ENCODE measurements around the gene MCM3AP.
A peak's percentile ranks its signal among the peaks of the same experiment; 100 is the strongest.

Gene MCM3AP

GRCh38 chr21:46253610-46254124, 31.7 kb downstream of the MCM3AP start:
- no peaks in the 10 kb centered on the region for H3K27me3 ChIP-seq (ENCODE audit: insufficient read depth, low read length)
- H3K4me3 ChIP-seq (ENCODE audit: low read depth, low read length, poor library complexity, severe bottlenecking): no peak overlapping the region
- TF ChIP-seq EZH2 (IDR thresholded peaks at IDR 0.05; ENCODE audit: borderline replicate concordance, low read length) (no peak), CTCF (IDR thresholded peaks at IDR 0.05; ENCODE audit: low read length) (no peak)
- no peaks in the 10 kb centered on the region for H3F3A ChIP-seq (ENCODE audit: insufficient read depth, low read length)
- no peak overlapping the region for H3K9ac ChIP-seq (ENCODE audit: low read length)
- no peaks in the 10 kb centered on the region for H3K9me2 ChIP-seq (ENCODE audit: low read depth, low read length)
- H3K4me1 ChIP-seq (ENCODE audit: insufficient read depth, low read length, severe bottlenecking): peaks cover 35% of the 10 kb centered on the region
- no peak overlapping the region for H3K4me2 ChIP-seq (ENCODE audit: low read length)
- H4K20me1 ChIP-seq (ENCODE audit: insufficient read depth, low read length): no peaks in the 10 kb centered on the region
- H3K36me3 ChIP-seq (ENCODE audit: insufficient read depth, low read length): peaks cover 94% of the 10 kb centered on the region
- H3K27ac ChIP-seq (ENCODE audit: low read depth, low read length, poor library complexity, severe bottlenecking): peak overlapping the region; percentile 65
- no peaks in the 10 kb centered on the region for H3K79me2 ChIP-seq (ENCODE audit: insufficient read depth, low read length)
- no peaks in the 10 kb centered on the region for H3K9me3 ChIP-seq (ENCODE audit: low read length)
- H2AFZ ChIP-seq (ENCODE audit: low read length): no peak overlapping the region

GRCh38 chr21:46252840-46253239, 32.6 kb downstream of the MCM3AP start:
- Histone ChIP-seq H3K9me2 (ENCODE audit: low read depth, low read length) (no peaks in the 10 kb centered on the region), H3K4me3 (ENCODE audit: low read depth, low read length, poor library complexity, severe bottlenecking) (no peak overlapping the region), H3K4me1 (ENCODE audit: insufficient read depth, low read length, severe bottlenecking) (peaks cover 43% of the 10 kb centered on the region), H3K9ac (ENCODE audit: low read length) (no peak overlapping the region), H3K9me3 (ENCODE audit: low read length) (no peaks in the 10 kb centered on the region), H3K36me3 (ENCODE audit: insufficient read depth, low read length) (peaks cover 94% of the 10 kb centered on the region), H3F3A (ENCODE audit: insufficient read depth, low read length) (no peaks in the 10 kb centered on the region), H4K20me1 (ENCODE audit: insufficient read depth, low read length) (no peaks in the 10 kb centered on the region), H2AFZ (ENCODE audit: low read length) (no peak overlapping the region), H3K27ac (ENCODE audit: low read depth, low read length, poor library complexity, severe bottlenecking) (peak overlapping the region; percentile 65), H3K4me2 (ENCODE audit: low read length) (no peak overlapping the region), H3K79me2 (ENCODE audit: insufficient read depth, low read length) (no peaks in the 10 kb centered on the region), H3K27me3 (ENCODE audit: insufficient read depth, low read length) (no peaks in the 10 kb centered on the region)
- TF ChIP-seq CTCF (IDR thresholded peaks at IDR 0.05; ENCODE audit: low read length) (no peak), EZH2 (IDR thresholded peaks at IDR 0.05; ENCODE audit: borderline replicate concordance, low read length) (no peak)

- Histone ChIP-seq H3K4me2 (ENCODE audit: low read length) (no peak overlapping the region), H3K9me2 (ENCODE audit: low read depth, low read length) (no peaks in the 10 kb centered on the region), H3K9ac (ENCODE audit: low read length) (no peak overlapping the region), H3K36me3 (ENCODE audit: insufficient read depth, low read length) (peaks cover 97% of the 10 kb centered on the region), H3F3A (ENCODE audit: insufficient read depth, low read length) (no peaks in the 10 kb centered on the region), H3K27ac (ENCODE audit: low read depth, low read length, poor library complexity, severe bottlenecking) (peak overlapping the region; percentile 4), H3K4me1 (ENCODE audit: insufficient read depth, low read length, severe bottlenecking) (peaks cover 46% of the 10 kb centered on the region), H4K20me1 (ENCODE audit: insufficient read depth, low read length) (no peaks in the 10 kb centered on the region), H3K27me3 (ENCODE audit: insufficient read depth, low read length) (no peaks in the 10 kb centered on the region), H2AFZ (ENCODE audit: low read length) (no peak overlapping the region), H3K79me2 (ENCODE audit: insufficient read depth, low read length) (no peaks in the 10 kb centered on the region), H3K9me3 (ENCODE audit: low read length) (no peaks in the 10 kb centered on the region), H3K4me3 (ENCODE audit: low read depth, low read length, poor library complexity, severe bottlenecking) (no peak overlapping the region)
- TF ChIP-seq EZH2 (IDR thresholded peaks at IDR 0.05; ENCODE audit: borderline replicate concordance, low read length) (no peak), CTCF (IDR thresholded peaks at IDR 0.05; ENCODE audit: low read length) (no peak)
These were observed 35.2 kb downstream of the MCM3AP start for GRCh38 chr21:46250146-46250725.

All from OCI-LY1 (cell line).